NCI-H1417 treated with DMSO at 0.1 percent for 48 hours (cell line): ENCODE results near the gene GH1.
"Not testable (repeated sequence)": the region's sequence is repeated elsewhere in the genome, so short reads cannot be mapped to it uniquely, and the experiment has no call there.

Experiments used
- DNase-seq: peaks from one replicate; lab custom pipeline; 2025; lab: John Stamatoyannopoulos, UW

Gene GH1

GRCh38 chr17:63896524-63897354, 21.9 kb downstream of the GH1 start, which contains the start of gene CSH1:
Gene CSH1 (minus strand): TSS chr17:63896574. CDS start chr17:63896511, 63 bp downstream.
- not testable (repeated sequence) for DNase-seq

DNA sequence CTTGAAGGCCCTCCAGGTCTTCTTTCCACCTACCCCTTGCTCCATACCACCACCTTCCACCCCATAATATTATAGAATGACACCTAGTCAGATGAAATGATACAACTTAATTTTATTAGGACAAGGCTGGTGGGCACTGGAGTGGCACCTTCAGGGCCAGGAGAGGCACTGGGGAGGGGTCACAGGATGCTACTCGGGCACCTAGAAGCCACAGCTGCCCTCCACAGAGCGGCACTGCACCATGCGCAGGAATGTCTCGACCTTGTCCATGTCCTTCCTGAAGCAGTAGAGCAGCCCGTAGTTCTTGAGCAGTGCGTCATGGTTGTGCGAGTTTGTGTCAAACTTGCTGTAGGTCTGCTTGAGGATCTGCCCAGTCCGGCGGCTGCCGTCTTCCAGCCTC, 23.8 kb downstream of the GH1 start:
- not testable (repeated sequence) for DNase-seq

- DNase-seq: not testable (repeated sequence)
These were observed 24.6 kb downstream of the GH1 start for GRCh38 chr17:63894021-63894420.

DNA sequence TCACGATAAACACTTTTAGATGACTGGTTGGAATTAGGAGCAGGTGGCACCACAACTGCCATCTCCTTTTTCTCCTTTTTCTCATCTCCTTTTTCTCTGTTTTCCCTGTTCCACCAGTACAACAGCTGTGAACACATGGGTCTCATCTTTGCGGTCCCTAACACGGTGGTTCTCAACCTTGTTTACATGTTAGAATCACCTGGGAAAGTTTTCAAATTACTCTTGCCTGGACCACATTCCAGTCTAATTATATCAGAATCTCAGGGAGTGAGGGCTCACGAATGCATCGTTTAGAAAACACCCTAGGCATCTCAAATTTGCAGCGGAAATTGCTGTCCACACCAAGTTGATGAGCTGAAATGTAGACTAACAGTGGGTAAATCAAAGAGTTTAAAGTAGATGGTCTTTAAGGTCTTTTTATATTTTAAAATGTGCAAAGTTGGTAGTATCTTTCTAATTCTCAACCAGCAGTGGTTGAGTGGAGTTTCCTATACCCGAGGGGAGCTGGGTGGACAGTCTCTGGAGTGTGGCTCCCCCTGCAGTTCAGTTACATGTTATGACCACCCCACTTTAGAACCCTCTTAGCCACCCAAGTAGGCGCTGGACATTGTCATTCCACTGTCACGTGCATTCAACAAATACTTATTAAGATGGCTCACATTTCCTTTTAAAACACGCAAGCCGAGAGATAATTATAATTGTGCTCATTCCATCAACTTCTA, 26.2 kb downstream of the GH1 start:
- not testable (repeated sequence) for DNase-seq

DNA sequence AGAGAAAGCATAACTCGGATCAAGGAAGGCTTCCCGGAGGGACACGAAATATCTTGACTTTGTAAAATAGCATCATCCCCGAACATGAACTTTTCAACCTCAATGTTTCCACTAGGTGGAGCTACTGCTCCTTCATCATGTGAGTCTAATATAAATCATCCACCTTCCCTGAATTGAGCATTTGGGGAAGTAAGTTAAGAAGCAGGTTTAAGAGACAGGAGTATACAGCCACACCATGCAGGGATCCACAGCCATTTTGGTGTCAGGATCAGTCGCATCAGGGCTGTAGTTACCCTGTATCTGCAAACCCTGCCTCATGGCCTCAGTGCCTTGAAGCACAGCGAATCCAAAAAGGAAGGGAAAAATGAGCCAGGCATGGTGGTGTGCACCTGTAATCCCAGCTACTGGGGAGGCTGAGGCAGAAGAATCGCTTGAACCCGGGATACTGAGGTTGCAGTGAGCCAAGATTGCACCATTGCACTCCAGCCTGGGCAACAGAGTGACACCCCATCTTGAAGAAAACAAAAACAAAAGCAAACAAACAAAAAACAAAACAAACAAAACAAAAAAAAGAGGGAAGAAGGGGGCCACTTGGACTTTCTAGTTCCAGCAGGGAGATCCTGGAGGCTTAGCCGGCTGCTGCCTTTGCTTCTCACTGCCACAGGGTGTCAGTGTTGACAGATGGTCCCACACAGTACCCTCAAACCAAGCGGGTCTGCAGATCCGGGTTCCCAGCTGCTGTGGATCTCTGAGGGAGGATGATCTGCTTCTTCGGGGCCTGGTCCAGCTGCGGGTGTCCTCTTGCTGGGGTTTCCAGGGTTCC, 29.4 kb downstream of the GH1 start:
- DNase-seq: not testable (repeated sequence)

DNA sequence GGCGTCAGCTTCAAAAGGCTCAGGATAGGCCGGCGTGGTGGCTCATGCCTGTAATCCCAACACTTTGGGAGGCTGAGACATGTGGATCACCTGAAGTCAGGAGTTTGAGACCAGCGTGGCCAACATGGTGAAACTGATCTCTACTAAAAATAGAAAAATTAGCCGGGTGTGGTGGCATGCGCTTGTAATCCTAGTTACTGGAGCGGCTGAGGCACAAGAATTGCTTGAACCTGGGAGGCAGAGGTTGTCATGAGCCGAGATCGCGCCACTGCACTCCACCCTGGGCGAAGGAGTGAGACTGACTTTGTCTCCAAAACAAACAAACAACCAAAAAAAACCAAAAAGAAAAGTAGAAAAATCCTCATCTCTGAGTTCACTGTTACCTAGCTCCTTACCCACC, 33.5 kb downstream of the GH1 start:
- not testable (repeated sequence) for DNase-seq

- DNase-seq: not testable (repeated sequence)
These were observed 36.0 kb downstream of the GH1 start for GRCh38 chr17:63882626-63883126.

GRCh38 chr17:63881935-63882601, 36.6 kb downstream of the GH1 start, which contains the start of gene GH2:
Gene GH2 (minus strand): TSS chr17:63881944. CDS start chr17:63881801, 143 bp downstream.
- DNase-seq: no peak

- DNase-seq: not testable (repeated sequence)
These were observed 37.3 kb downstream of the GH1 start for GRCh38 chr17:63881337-63881736.

- no peak for DNase-seq
These were observed 37.9 kb downstream of the GH1 start for GRCh38 chr17:63880706-63881105.

DNA sequence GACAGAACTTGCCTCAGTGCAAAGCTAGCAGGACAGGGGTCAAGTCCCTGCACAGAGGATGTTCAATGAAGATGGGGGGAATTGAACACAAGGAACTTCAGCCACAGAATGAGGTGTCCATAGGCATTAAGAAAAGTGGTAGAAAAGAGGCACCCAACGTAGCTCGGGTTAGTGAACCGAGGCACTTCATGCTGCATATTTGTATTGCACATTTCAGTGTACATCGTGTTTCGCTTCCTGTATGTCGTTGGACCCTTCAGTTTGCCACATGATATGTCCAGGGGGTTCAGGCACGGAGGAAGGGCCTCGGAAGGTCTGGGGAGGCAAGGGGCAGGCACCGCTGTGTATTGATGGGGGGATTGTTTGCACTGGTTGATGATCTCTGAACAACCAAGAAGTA, 40.2 kb downstream of the GH1 start:
- not testable (repeated sequence) for DNase-seq

- DNase-seq: not testable (repeated sequence)
These were observed 43.9 kb downstream of the GH1 start for GRCh38 chr17:63874693-63875092.

DNA sequence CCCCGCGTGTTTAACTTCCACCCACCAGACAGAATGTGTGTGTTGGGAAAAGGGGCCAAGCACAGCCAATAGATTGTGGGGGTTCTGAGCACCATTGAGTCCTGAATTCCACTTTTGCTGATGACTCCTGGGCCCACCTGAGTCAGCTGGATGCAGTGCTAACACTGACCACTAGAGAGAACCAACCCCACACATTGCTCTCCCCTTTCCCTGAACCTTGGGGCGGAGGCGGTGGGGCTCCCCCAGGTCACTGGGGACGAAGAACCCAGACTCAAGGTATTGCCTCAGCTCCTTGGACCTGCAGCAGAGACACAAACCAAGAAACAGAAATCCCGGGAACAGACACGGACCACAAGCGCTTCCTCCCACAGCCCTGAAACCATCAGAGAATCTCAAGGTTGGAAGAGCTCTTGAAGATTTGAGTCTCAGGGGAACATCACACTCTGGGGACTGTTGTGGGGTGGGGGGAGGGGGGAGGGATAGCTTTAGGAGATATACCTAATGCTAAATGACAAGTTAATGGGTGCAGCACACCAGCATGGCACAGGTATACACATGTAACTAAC, 44.5 kb downstream of the GH1 start:
- DNase-seq: not testable (repeated sequence)

DNA sequence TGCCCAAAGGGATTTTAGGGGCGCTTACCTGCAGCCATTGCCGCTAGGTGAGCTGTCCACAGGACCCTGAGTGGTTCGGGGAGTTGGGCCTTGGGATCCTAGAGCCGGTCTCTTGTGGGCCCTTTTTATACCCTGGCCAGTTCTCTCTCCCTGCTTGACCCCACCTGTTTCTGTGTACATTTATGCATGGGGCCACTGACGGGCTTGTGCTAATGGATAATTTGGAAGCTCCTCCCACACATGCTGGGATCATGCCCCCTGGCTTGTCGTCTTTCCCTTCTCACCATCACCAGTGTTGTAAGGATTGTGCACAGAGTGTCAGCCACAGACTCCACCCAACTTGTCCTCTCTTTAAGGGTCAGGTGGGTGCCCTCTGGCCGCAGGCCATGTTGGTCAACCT, 45.1 kb downstream of the GH1 start, which contains the start of gene CSH2:
Gene CSH2, minus strand, starts transcription at position 101 of the 400 bp plus-strand sequence. Its CDS starts 63 bp downstream, at position 38.
- not testable (repeated sequence) for DNase-seq

DNA sequence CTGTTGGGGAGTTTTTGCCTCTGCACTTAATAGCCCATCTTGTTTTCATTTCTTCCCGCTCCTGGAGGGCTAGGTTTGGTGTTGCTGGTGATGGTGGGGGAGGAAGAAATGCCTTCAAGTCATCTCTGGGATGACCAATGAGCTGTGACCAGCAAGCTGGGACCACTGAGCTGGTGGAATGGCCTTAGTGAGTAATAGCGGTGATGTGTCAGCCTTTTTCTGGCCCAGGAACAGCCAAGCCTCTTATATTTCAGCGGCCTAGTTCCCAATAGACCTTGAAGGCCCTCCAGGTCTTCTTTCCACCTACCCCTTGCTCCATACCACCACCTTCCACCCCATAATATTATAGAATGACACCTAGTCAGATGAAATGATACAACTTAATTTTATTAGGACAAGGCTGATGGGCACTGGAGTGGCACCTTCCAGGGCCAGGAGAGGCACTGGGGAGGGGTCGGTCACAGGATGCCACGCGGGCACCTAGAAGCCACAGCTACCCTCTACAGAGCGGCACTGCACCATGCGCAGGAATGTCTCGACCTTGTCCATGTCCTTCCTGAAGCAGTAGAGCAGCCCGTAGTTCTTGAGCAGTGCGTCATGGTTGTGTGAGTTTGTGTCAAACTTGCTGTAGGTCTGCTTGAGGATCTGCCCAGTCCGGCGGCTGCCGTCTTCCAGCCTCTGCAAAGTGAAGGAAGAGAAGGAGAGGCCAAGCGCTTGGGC, 46.8 kb downstream of the GH1 start:
- not testable (repeated sequence) for DNase-seq

GRCh38 chr17:63870292-63870665, 48.4 kb downstream of the GH1 start:
- not testable (repeated sequence) for DNase-seq

DNA sequence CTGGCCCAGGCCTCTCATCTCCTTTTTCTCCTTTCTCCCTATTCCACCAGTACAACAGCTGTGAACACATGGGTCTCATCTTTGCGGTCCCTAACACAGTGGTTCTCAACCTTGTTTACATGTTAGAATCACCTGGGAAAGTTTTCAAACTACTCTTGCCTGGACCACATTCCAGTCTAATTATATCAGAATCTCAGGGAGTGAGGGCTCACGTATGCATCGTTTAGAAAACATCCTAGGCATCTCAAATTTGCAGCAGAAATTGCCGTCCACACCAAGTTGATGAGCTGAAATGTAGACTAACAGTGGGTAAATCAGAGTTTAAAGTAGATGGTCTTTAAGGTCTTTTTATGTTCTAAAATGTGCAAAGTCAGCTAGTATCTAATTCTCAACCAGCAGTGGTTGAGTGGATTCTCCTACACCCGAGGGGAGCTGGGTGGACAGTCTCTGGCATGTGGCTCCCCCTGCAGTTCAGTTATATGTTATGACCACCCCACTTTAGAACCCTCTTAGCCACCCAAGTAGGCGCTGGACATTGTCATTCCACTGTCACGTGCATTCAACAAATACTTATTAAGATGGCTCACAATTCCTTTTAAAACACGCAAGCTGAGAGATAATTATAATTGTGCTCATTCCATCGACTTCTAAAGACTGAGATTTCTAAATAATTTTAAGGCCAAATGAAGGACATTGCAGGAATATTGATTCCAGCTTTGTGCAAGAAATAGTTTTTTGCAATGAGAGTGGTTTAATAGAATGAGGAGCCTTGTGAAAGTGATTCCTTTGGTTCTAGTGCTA, 48.9 kb downstream of the GH1 start:
- DNase-seq: not testable (repeated sequence)
